Measurements from ENCODE around the gene EHBP1.
"Not testable (repeated sequence)": the region's sequence is repeated elsewhere in the genome, so short reads cannot be mapped to it uniquely, and the experiment has no call there.

The EHBP1 gene

GRCh38 chr2:63074399-63074798 is 368.9 kb downstream of the EHBP1 start:
- not testable (repeated sequence) for DNase-seq (ENCODE audit: low read depth)

DNA sequence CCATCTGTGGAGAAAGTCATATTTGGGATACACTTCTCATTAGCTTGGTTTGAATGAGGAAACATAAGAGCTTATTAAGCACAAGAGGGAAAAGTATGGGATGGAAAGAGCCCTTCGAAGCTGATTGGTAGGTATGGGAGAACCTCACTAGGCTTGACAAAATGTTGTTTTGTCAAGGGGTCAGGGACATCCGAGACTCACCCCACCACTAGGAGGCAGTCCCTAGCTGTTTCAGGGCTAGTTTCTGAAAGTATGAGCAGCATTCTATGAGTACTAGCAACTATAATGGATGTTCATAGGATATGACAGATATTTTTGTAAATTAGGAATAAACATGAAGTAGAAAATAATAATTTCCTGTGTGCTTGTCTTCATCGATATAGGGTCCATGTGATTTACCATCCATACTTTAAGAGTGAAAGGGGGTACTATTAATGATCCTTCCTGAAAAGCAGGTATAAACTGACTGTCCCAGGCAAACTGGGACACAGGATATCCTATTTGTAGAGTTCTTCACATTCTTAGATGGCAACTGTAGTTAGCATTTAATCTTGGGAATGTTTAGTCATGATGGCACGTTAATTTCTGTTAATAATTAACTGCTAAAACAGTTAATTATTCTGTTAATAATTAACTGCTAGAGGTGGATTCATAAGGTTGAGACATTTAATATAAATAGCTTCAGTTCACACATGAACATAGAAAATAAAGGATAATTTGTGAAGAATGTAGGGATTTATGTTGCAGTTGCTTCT is 373.5 kb downstream of the EHBP1 start:
- DNase-seq (ENCODE audit: low read depth), result no peak

DNA sequence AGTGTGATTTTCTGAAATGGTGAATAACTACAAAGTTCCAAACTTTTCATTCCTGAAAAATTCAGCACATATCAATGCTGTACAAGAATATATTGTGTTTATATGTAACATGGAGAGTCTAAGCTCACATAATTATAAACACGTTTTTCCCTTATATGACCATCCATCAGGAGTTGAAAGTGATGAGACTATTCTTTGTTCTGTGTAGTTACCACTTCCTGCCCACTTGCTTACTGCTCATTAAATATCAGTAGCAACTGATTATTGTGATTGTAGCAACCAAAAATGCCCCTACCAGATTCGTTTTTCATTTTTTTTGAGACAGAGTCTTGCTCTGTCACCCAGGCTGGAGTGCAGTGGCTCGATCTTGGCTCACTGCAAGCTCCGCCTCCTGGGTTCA is 375.9 kb downstream of the EHBP1 start:
- no peak for DNase-seq (ENCODE audit: low read depth)

DNA sequence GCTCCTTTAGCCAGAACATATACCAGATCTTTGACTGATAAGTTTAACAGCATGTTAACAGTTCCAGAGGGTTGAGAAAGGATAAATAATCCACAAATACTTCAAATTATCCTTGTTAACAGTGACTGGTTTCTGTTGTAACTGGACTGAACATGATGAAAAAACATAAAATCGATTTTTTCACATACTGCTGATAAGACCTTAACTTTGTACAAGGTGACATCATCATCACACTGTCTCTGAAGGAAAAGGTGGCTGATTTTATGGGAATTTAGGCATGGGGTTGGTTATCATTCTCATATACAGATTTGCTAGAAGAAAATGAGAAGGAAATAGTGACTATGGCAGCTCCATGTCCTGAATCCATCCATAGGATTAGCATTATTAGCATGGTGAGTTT is 381.2 kb downstream of the EHBP1 start:
- DNase-seq (ENCODE audit: low read depth), result no peak

DNA sequence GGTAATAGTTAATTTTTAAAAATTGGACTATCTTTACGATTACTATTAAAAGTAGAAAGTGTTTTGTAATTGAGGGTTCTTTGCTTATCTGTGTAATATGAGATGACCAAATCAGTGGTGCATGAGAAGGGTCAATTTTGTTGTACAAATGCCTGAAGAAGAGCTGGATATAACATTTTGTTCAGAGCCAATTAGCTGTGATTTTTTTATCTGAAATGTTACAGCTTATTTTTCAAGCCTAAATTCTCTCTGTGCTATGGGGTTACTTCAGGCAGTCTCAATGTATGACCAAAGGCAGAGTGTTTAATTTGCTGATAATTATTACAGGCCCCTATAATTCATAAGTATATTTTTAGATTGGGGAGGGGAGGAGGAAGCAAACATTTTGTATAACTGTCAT is 386.9 kb downstream of the EHBP1 start:
- no peak for DNase-seq (ENCODE audit: low read depth)

GRCh38 chr2:63092857-63093256 is 387.3 kb downstream of the EHBP1 start:
- DNase-seq (ENCODE audit: low read depth), result no peak

DNA sequence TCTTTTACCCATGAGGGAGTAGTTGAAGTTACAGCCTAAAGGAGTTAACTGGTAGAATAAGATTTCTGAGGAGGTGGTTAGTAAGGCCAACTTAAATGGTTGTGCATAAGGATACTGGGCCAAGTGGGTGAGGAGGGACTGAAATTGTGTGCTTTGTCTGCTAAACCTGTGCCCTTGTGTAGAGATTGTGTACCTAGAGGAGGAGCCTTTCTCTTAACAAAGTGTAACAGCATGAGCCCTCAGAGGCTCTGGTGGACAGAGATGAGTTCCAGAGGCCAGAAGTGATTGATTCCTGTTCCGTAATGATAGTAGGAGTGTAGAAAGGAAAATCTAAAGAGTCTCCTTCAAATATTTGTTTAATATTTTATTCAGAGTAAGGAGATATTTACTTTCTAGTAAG is 388.0 kb downstream of the EHBP1 start:
- DNase-seq (ENCODE audit: low read depth), result no peak
